Measurements from ENCODE around the gene HOXA2.

Gene HOXA2

DNA sequence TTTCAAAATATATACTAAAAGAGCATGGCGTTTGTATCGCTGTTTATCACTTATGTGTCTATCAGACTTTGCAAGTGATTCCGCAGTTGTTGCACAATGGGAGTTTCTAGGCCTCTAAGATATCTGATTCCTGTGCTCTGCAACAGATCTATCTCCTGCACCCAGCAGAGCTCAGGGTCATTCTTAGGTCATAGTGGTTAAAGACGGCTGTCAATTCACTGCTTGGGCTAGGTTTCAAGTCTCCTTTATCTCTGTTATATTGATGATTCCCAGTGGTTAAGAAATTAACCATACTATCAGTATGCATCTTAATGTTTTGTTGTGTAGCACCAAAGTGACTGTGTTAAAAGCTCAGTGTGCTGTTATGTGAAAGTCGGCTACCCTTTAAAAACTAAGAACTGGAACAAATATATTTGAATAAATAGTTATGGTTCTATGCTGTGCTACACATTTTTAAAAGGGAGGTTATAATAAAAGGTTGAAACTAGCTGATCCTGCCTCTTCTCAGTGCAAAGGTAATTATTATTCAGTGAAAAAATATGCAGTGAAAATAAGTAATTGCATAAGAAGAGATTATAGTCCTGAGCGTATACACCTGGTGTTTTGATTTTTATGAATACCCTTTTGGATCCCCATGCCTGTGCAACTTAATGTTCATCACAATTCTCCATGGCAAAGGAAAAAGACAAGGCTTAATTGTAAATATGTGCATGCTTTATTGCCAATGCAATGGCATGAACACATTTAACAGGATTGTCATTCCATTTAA lies 30.7 kb downstream of the HOXA2 start:
- FAIRE-seq, result no peak

- FAIRE-seq, result no peak
These were observed 34.2 kb downstream of the HOXA2 start for GRCh38 chr7:27068259-27068658.

DNA sequence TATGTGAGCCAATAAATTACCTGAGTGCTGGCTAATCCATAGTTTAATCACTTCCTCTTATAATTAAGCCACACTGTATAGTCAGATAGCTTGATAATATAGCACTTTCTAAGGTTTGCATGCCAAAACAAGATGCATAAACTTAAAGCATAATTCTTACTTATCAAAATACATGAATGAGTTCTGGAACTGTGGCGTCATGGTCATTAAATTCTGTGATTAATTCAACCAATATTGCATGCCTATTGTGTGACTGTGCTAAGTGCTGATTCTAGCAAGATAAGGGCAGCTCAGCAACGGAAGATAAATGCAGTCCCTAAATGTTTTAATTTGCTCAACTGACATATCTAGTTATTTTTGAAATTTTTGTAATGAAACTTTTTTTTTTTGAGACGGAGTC lies 36.3 kb downstream of the HOXA2 start:
- no peak for FAIRE-seq

DNA sequence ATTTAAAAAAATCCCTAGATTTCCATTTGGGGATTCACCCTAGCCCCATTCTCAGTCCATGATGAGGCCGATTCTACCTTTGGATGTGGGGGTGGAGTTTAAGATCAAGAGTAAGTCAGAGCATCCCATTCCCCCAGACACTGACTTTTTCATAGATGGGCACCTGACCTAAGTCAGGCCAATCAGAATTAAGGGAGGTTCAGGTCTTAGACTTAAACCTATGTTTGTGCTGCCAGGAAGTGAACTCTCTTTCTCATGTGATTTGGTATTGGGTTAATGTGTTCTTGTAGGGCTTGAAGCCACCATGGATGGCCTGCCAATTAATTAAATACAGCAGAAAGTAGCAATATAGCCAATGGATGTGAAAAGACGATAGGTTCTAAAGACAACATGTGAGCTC lies 36.8 kb downstream of the HOXA2 start:
- no peak for FAIRE-seq

- no peak for FAIRE-seq
These were observed 37.8 kb downstream of the HOXA2 start for GRCh38 chr7:27064661-27065060.

DNA sequence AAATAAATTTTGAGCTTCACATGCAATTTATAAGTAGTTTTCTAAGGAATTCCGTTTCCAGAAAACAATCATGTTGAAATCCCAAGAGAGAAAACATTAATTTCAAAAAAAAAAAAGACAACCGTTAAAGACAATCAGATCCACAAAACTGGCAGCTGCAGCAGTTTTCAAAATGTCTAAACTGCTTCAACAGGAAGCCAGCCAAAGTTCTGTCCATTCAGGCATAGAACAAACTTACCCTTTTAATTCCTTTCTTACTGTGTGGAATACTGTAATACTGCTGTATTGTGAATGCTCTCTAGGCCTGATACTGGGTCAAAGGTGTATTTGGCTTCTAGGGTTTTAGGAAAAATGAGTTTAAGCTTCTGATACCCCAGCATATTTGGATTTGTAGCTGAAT lies 38.3 kb downstream of the HOXA2 start:
- no peak for FAIRE-seq

DNA sequence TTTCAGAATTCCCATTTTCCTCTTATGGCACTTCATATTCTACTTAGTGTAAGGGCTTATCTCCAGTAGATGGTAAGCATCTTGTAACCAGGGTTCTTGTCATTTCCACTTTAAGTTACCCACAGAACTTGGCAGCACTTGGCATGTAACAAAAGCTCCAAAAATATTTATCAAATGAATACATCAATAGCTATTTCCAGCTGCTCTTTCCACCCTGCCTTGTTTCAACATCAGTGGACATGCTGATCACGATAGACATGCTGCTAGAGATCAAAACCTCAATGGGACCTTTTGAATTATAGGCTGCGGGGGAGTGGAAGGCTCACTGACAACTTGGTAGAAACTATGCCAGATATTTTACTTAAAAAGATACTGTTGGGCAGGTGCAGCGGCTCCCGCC lies 39.5 kb downstream of the HOXA2 start:
- no peak for FAIRE-seq

- FAIRE-seq, result no peak
These were observed 49.3 kb downstream of the HOXA2 start for GRCh38 chr7:27053153-27053552.

DNA sequence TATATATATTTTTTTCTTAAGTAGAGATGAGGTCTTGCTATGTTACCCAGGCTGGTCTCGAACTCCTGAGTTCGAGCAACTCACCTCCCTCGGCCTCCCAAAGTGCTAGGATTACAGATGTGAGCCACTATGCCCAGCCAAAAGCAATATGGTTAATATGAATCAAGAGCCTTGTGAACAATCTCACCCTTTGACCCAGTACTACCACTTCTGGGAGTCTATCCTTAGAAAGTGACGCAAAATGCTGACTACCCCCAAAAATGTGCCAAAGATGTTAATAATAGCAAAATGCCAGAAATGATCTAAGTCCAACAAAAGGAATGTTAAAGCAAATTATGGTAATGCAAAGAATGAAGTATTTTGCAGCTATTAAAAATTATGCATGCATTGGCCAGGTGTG lies 51.0 kb downstream of the HOXA2 start:
- no peak for FAIRE-seq

Measured in A204.1 (cell line).